ENCODE data around the gene FOXK2.

GRCh38 chr17:82517230-82517865 lies 2.2 kb upstream of the FOXK2 start:
- TF ChIP-seq CTCF (conservative IDR thresholded peaks at IDR 0.05; ENCODE audit: low read length) (no peak), EZH2phosphoT487 (IDR thresholded peaks at IDR 0.05; ENCODE audit: borderline replicate concordance, low read depth, low read length) (no peak)
